NCI-H345 (cell line): Measurements from ENCODE around the gene AP4M1.
A peak's percentile ranks its signal among the peaks of the same experiment; 100 is the strongest.
"Not testable (repeated sequence)": the region's sequence is repeated elsewhere in the genome, so short reads cannot be mapped to it uniquely, and the experiment has no call there.

Experiments used
- DNase-seq: peaks from one replicate; lab custom pipeline; 2025; lab: John Stamatoyannopoulos, UW

Gene AP4M1

DNA sequence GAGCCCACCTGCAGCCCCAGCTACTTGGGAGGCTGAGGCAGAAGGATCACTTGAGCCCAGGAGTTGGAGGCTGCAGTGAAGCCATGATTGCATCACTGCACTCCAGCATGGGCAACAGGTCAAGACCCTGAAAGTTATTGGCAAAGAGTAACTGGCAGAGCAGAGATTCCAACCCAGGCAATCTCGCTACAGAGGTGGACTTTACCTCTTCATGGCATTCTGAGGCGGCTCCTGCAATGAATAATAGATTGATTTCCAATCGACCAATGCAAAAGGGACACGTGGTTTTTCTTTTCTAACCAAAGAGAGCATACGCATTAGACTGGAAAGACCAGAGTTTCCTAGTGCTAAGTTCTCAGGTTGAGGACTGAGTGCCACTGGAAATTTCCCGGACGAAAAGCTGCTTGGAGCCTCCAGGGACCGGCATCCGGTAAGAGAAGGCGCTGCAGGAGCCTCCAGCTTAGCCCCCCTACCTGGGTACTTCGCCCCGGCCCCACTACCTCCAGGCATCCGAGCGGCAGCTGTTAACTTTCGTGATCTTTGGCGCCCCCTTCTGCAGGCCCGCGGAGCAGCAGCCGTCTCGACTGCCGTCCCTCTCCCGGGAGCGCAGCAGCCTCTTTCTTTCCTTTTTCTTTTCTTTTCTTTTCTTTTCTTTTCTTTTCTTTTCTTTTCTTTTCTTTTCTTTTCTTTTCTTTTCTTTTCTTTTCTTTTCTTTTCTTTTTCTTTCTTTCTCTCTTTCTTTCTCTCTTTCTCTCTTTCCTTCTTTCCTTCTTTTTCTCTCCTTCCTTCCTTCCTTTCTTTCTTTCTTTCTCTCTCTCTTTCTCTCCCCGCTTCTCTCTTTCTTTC, 29.4 kb downstream of the AP4M1 start:
- peak; percentile 77 for DNase-seq

- DNase-seq: no peak
Measured at GRCh38 chr7:100132126-100132525, 30.7 kb downstream of the AP4M1 start.

GRCh38 chr7:100132697-100133151, 31.3 kb downstream of the AP4M1 start:
- DNase-seq: peak; percentile 66

GRCh38 chr7:100137851-100138760, 36.7 kb downstream of the AP4M1 start:
- DNase-seq: no peak

DNA sequence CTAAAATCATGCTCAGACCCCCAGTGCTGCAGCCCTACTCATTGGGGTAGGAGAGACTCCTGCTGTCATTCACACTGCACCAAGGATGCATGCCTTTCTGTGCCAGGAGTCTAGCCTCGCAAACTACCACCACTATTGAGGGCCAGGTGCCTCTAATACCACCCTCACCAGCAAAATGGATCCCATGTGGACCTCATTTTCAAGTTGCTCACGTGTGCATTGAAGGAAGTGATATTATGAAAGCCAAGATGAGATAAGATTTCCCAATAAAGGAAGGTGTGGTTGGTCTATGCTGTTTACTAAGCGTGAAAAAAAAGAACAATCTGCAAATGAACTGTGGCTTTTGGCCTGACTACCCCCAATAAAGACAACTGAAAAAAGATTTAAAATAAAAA, 40.1 kb downstream of the AP4M1 start:
- no peak for DNase-seq

GRCh38 chr7:100142461-100142860, 41.0 kb downstream of the AP4M1 start:
- no peak for DNase-seq

GRCh38 chr7:100146350-100146749, 44.9 kb downstream of the AP4M1 start:
- not testable (repeated sequence) for DNase-seq

- no peak for DNase-seq
Measured at GRCh38 chr7:100147278-100147677, 45.8 kb downstream of the AP4M1 start.

GRCh38 chr7:100148225-100148558, 46.7 kb downstream of the AP4M1 start:
- DNase-seq: no peak

GRCh38 chr7:100148559-100149328, 47.3 kb downstream of the AP4M1 start, which contains the start of gene LAMTOR4:
TSS of gene LAMTOR4 (plus strand) at chr7:100148918. CDS start at chr7:100148973, 55 bp downstream.
- peak; percentile 99 for DNase-seq

DNA sequence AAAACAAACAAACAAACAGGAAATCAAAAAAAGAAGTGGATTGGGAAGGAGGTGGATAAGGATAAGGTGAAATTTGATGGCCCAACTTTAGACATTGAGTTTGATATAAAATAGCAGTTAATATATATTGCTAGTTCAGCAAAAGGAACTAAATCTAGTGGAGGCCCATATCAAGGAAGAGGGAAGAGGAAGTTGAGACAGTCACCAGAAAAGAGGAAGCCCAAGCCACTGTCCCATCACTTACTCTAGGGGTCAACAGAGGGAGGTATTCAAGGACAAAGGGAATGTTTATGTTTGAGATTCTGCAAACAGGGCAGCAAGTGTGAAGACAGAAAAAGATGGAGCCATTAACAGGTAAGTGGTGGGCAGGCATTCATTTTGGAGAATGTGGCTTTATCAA, 51.0 kb downstream of the AP4M1 start:
- no peak for DNase-seq

DNA sequence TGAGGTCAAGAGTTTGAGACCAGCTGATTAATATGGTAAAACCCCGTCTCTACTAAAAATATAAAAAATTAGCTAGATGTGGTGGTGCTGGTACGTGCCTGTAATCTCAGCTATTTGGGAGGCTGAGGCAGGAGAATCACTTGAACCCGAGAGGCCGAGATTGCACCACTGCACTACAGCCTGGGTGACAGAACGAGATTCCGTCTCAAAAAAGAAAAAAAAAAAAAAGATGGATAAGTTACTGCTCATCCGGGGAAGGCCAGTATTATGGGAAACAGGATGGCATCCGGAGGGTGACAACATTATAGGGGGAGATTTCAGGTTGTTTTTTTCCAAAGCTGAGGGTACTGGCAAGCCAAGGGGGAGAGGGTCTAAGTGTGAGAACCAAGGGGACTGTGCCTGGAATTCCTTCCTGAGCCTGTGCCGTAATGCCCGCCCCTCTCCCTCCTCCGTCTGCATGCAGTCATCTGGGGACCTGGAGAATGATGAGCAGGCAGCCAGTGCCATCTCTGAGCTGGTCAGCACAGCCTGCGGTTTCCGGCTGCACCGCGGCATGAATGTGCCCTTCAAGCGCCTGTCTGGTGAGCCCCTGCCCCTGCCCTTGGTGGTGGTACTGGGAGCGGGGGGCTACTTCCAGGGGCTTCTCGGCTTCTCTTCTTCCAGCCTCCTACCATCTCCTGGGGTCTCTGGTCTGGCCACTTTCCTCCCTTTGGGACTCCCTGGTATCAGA, 51.7 kb downstream of the AP4M1 start:
- no peak for DNase-seq

- DNase-seq: no peak
Measured at GRCh38 chr7:100153708-100154535, 52.5 kb downstream of the AP4M1 start.

DNA sequence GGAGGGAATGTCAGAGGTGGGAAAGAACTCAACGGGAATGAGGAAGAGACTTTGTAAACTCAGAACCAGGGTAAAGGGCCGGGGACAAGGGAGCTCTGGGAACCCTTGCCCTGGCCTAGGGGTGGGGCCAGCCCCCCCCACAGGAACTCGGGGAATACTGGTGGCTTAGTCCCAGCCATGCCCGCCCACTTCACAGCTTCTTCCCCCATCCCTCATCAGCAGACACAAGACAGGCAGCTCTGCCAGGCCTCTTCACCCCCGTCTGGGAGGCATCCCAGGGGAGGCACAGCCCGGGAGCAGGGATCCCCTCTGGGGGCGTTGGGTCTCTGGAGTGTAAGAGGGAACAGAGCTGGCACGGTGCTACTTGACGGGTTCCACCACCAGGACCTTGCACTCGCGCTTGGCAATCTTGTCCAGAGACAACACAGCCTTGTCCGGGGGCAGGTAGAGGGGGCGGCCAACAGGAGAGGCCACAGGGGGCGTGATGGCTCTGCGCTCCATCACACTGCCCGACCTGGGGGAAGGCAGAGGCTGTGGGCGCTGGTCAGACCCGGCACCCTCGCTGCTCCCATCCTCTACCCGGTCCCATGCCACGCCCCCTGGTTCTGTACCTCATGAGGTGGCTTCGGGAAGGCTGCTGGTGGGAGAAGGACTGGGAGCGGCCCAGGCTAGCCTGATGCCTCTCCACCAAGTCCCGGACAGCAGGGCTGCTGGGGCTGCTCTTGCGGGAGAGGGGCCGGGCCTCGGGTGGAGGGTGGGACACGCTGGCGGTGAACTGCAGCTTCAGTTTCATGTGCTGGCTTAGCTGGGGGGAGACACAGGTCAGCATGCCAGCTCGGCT, 53.4 kb downstream of the AP4M1 start:
- no peak for DNase-seq

- no peak for DNase-seq
Measured at GRCh38 chr7:100155553-100156317, 54.3 kb downstream of the AP4M1 start.

DNA sequence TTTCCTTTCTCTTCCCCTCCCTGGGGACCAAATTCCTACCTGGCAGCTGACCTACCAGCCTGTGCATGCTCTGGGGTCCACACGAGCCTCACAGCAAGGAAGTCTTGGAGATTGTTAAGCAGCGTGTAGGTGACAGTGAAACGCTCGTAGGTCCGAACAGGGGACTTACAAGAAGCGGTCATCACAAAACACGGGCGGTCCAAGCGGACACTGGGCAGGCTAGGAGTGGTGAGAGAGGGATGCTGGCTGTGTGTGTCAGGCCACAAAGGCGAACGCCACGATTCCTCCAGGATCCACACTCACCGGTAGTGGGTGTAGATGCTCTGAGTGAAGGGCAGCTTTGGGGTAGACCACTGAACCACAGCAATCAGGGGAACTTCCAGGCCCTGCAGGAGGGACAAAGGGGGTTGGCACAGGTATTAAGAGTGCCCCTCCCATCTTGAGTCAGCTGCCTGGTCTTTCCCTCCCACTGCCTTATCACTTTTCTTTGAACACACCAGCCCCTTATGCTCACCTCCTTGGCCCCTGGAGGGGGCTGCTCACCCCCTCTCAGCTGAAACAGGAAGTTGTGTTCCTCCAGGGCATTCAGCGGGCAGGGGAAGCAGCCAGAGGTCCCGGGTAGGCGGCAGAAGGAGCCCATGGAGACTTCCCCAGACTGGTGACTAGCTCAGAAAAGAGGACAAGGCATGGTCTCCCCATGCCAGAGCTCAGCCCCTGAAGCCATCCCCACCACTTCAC, 55.1 kb downstream of the AP4M1 start:
- DNase-seq: no peak

DNA sequence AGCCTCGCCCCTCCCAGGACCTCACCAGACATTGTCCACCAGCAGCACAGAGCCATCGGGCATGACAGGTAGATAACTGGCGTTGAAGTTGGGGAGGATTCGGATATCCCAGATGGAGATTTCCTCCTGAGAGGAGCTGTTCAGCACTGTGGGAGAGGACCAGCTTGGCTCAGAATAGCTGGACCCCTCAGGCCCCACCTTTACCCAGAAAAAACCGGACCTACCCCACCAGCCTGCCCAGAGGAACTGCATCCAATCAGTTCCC, 55.6 kb downstream of the AP4M1 start:
- no peak for DNase-seq
